Stomach (tissue), 9 donors: Measurements from ENCODE around the gene SDHB. TPM values are rescaled to one million over a fixed set of nuclear protein-coding genes. Genes with fewer than 3 reads are reported as not detected.

Experiments
- DNase-seq, 2 donors: peaks; one replicate each; pipeline versions ENCODE4 v3.0.0 to v3.0.0-alpha.2; 2013 to 2019
- H3K27ac ChIP-seq, 5 donors: fragments of 200-600 bp in 4 of 5; sonication (generic) in 4 of 5; one replicate each; pipeline ENCODE4 v1.5.1; 2013 to 2019; ENCODE audit warnings: mild to moderate bottlenecking in 1 of 5, moderate library complexity in 1 of 5
- H3K27me3 ChIP-seq, 3 donors: fragments of 200-600 bp; sonication (generic); one replicate each; pipeline ENCODE4 v1.5.1; 2017 to 2019; ENCODE audit warnings: mixed run types in 1 of 3
- H3K36me3 ChIP-seq, 4 donors: fragments of 200-600 bp; sonication (generic); 1 replicate in 3 of 4; 2 replicates in 1 of 4; pipeline ENCODE4 v1.5.1; 2016 to 2019
- H3K4me1 ChIP-seq, 4 donors: fragments of 200-600 bp; sonication (generic); one replicate each; pipeline ENCODE4 v1.5.1; 2016 to 2019
- H3K4me3 ChIP-seq, 4 donors: fragments of 200-600 bp; sonication (generic) in 3 of 4; one replicate each; pipeline ENCODE4 v1.5.1; 2016 to 2019; ENCODE audit warnings: mild to moderate bottlenecking in 1 of 4
- H3K9me3 ChIP-seq, 4 donors: fragments of 200-600 bp; sonication (generic); one replicate each; pipeline ENCODE4 v1.5.1; 2016 to 2019
- EP300 ChIP-seq: sonication (generic); formaldehyde crosslinking; IDR thresholded peaks from one replicate; pipeline ENCODE4 v1.6.1; 2017; ENCODE audit warnings: antibody characterized with exemption
- POLR2A ChIP-seq, 4 donors: fragments of 450-650 bp; IDR thresholded peaks; one replicate each; pipeline ENCODE4 v1.6.1; 2016; ENCODE audit warnings: antibody characterized with exemption in 4 of 4, control low read depth in 2 of 4, mild to moderate bottlenecking in 1 of 4, moderate library complexity in 1 of 4
- POLR2AphosphoS5 ChIP-seq, 3 donors: sonication (generic); formaldehyde crosslinking; IDR thresholded peaks; one replicate each; pipeline ENCODE4 v1.6.1; 2016; ENCODE audit warnings: antibody characterized with exemption in 3 of 3
- WGBS, 5 donors: extraction: QIAGEN DNeasy Blood & Tissue Kit in 3 of 5; methylation state at CpG; one replicate each; pipeline versions ENCODE4 v1.1.5 to v1.1.7; 2013 to 2018; 5-methylcytosine and 5-hydroxymethylcytosine counted together
- intact Hi-C: fragments of 100-400 bp; cut with DNase I; formaldehyde crosslinking; loops from one replicate; pipeline ENCODE4 v1.15.1; 2023; ENCODE audit warnings: low total_unique reads
- polyA plus RNA-seq, 3 donors: library from polyadenylated mRNA; stranded (reverse); fragments of 200-250 nt; gene quantifications; one replicate each; pipeline ENCODE4 v1.2.3, GENCODE V29; 2013
- total RNA-seq, 5 donors: library from RNA; depleted of rRNA; stranded (reverse); fragments of >200 nt; gene quantifications; one replicate each; pipeline versions ENCODE4 v1.1.0 to v1.2.3, GENCODE V29; 2014 to 2016
- TF ChIP-seq, protein P1 (sequence below), 7 experiments: fragments of 450-650 bp in 4 of 7; fragments of 200-600 bp in 3 of 7; sonication (generic) in 3 of 7; IDR thresholded peaks; one replicate each; pipeline ENCODE4 v1.5.1; 2016 to 2019; ENCODE audit warnings: antibody characterized with exemption in 7 of 7, control low read depth in 2 of 7, mild to moderate bottlenecking in 1 of 7
- donor health status: healthy with polysubstance abuse.
- donor health status: Bipolar disorder and iron deficiency.
- donor health status: healthy.

Gene SDHB
- total and polyA plus RNA-seq, 8 donors, result 42.6 to 246 (median 121) TPM

DNA sequence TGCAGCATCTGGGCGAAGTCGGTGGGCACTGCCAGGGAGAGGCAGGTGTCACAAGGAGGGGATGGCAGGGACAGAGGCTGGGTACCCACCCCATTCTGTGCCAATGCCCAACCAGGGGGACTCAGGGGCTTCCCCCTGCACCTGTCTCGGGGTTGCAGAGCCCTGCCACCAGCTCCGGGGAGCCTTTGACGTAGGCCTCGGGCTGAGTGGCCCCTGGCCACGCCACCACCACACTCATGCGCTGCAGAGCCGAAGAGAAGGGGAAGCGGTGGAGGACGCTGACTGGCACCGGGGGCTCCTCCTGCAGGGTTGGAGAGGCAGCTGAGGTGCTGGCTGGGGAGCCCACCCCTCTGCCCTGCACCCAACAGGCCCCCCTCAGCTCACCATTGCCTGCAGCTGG lies 61.7 kb downstream of the SDHB start:
- Histone ChIP-seq H3K4me3 (no peak overlapping the region), H3K27me3 (no peaks in the 10 kb centered on the region), H3K4me1 (no peaks in the 10 kb centered on the region), H3K36me3 (peaks cover 18 to 96% (median 89%) of the 10 kb centered on the region in 4 donors), H3K27ac (no peak overlapping the region), H3K9me3 (no peaks in the 10 kb centered on the region)
- intact Hi-C loops, result no loop called here
- no peak for DNase-seq
- no peak for TF ChIP-seq POLR2AphosphoS5 (IDR thresholded peaks at IDR 0.05)
- TF ChIP-seq EP300, result no peak
- TF ChIP-seq, protein P1, sequence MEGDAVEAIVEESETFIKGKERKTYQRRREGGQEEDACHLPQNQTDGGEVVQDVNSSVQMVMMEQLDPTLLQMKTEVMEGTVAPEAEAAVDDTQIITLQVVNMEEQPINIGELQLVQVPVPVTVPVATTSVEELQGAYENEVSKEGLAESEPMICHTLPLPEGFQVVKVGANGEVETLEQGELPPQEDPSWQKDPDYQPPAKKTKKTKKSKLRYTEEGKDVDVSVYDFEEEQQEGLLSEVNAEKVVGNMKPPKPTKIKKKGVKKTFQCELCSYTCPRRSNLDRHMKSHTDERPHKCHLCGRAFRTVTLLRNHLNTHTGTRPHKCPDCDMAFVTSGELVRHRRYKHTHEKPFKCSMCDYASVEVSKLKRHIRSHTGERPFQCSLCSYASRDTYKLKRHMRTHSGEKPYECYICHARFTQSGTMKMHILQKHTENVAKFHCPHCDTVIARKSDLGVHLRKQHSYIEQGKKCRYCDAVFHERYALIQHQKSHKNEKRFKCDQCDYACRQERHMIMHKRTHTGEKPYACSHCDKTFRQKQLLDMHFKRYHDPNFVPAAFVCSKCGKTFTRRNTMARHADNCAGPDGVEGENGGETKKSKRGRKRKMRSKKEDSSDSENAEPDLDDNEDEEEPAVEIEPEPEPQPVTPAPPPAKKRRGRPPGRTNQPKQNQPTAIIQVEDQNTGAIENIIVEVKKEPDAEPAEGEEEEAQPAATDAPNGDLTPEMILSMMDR (IDR thresholded peaks at IDR 0.05), result no peak
- TF ChIP-seq POLR2A (IDR thresholded peaks at IDR 0.05), result no peak
- WGBS, 5 donors, result 89 to 96% (median 93%) methylated on average over 4 to 12 of the region's 12 CpGs

DNA sequence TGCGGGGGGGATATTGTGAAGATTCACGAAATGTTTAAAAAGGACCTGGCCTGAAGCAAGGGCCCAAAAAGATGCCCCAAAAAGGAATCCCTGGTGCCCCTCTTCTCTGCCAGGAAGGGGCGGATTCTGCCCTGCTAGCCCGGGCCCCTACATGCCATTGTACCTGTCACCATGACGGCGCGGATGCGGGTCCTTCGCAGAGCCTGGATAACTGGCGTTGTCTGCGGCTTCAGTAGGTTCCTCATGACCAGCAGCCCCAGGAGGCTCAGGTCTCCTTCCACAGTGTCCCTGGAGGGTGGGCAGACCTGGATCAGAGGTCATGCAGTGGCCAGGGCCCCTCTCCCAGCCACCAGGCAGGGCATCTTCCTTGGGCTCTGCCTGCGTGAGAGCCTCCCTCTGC lies 62.3 kb downstream of the SDHB start:
- no peaks in the 10 kb centered on the region for H3K4me1 ChIP-seq
- WGBS, 5 donors, result 94 to 98% (median 97%) methylated on average over 11 to 12 of the region's 12 CpGs
- intact Hi-C loops, result no loop called here
- no peaks in the 10 kb centered on the region for H3K27me3 ChIP-seq
- TF ChIP-seq, protein P1 (IDR thresholded peaks at IDR 0.05), result no peak
- TF ChIP-seq POLR2A (IDR thresholded peaks at IDR 0.05) (no peak), EP300 (no peak), POLR2AphosphoS5 (IDR thresholded peaks at IDR 0.05) (no peak)
- no peak overlapping the region for H3K4me3 ChIP-seq
- no peak for DNase-seq
- peaks cover 20 to 96% (median 89%) of the 10 kb centered on the region in 4 donors for H3K36me3 ChIP-seq
- H3K27ac ChIP-seq, result no peak overlapping the region
- H3K9me3 ChIP-seq, result no peaks in the 10 kb centered on the region

DNA sequence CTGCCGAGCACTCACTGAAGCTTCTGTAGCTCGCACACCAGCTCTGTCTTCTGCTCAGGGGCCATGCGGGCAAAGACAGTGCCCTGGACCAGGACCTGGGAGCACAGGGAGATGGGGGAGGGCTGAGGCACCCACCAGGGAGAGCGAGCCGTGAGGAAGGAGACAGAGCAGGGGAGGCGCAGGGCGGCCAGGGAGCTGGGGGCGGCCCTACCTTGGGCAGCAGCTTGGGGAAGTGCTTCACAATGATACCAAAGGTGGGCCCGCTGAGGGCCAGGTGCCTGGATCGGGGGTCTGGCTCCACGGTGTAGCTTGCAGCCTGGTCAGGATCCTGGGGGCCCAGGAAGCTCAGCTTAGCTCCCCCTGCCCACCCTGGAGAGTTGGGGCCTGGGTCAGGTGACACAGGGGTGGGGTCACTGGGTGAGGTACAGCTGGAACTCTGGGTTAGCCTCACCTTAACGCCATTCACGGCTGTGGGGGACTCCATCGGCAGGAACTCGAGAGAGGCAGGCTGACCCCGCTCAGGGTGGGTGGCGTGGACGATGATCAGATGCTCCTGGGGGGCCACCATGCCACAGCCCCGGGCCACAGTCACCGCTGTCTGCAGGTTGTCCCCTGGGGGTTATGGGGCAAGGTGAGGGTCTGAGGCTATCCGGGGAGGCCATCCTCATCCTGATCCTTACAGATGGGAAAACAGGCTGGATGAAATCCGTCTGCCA lies 64.0 kb downstream of the SDHB start:
- Histone ChIP-seq H3K27me3 (no peaks in the 10 kb centered on the region), H3K36me3 (peaks cover 19 to 96% (median 86%) of the 10 kb centered on the region in 4 donors), H3K4me3 (no peak overlapping the region), H3K9me3 (no peaks in the 10 kb centered on the region), H3K27ac (no peak overlapping the region), H3K4me1 (peaks cover 0 to 3% (median under 1%) of the 10 kb centered on the region in 4 donors)
- intact Hi-C loops, result no loop called here
- DNase-seq, result no peak
- 94 to 97% (median 96%) methylated on average over 17 to 22 of the region's 22 CpGs for WGBS, 5 donors
- no peak for TF ChIP-seq POLR2A (IDR thresholded peaks at IDR 0.05)
- no peak for TF ChIP-seq EP300
- TF ChIP-seq POLR2AphosphoS5 (IDR thresholded peaks at IDR 0.05), result no peak
- TF ChIP-seq, protein P1 (IDR thresholded peaks at IDR 0.05), result no peak

DNA sequence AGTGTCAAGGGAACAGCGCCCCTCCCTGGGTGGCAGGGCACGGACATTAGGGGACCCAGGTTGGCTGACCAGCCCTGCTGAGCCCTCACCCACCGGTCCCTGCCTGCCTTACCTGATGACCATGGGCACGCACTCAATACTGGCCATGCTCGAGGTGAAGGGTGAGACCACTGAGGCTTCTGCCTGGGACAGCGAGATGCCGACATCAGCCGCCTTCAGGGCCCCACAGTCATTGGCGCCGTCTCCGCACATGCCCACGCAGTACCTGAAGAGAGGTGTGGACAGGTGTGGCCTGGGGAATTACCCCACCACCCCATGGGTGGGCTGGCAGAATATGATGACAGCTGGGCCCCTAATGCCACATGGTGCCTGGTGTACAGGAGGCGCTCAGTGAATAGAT lies 65.6 kb downstream of the SDHB start:
- Histone ChIP-seq H3K9me3 (no peaks in the 10 kb centered on the region), H3K4me1 (peaks cover 0 to 8% (median 4%) of the 10 kb centered on the region in 4 donors), H3K4me3 (no peak overlapping the region), H3K27me3 (no peaks in the 10 kb centered on the region), H3K27ac (no peak overlapping the region), H3K36me3 (peaks cover 19 to 83% (median 77%) of the 10 kb centered on the region in 4 donors)
- intact Hi-C loops, result no loop called here
- DNase-seq, result no peak
- 93 to 96% (median 94%) methylated on average over 11 to 13 of the region's 13 CpGs for WGBS, 5 donors
- TF ChIP-seq EP300 (no peak), POLR2A (IDR thresholded peaks at IDR 0.05) (no peak), POLR2AphosphoS5 (IDR thresholded peaks at IDR 0.05) (no peak)
- TF ChIP-seq, protein P1 (IDR thresholded peaks at IDR 0.05), result no peak
